GM20000 (cell line): ENCODE data around the gene GMCL1.

Experiments used
- DNase-seq: peaks from one replicate; pipeline ENCODE4 v3.0.0; 2012; ENCODE audit warnings: low spot score
- TF ChIP-seq, protein P1 (sequence below): IDR thresholded peaks from 2 replicates; pipeline ENCODE4 v1.5.1; 2012; ENCODE audit warnings: mild to moderate bottlenecking, control low read depth; ENCODE audit errors: extremely low read depth, missing control alignments

Gene GMCL1

DNA sequence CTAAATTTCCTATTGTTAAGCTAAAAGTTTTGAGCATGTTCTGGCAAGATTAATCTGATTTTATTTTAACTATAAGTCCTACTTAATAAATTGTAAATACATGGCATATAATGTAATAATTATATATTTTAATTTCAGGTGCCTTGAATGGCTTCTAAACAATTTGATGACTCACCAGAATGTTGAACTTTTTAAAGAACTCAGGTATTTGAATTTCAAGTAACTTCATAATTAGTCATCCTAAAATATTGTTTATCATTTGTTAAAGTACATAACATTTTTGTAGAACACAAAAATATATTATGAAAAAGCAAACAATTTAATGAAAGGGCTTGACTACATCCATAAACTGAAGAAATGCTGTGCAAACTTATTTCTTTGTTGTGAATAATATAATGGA, 14.5 kb downstream of the GMCL1 start:
- TF ChIP-seq, protein P1, sequence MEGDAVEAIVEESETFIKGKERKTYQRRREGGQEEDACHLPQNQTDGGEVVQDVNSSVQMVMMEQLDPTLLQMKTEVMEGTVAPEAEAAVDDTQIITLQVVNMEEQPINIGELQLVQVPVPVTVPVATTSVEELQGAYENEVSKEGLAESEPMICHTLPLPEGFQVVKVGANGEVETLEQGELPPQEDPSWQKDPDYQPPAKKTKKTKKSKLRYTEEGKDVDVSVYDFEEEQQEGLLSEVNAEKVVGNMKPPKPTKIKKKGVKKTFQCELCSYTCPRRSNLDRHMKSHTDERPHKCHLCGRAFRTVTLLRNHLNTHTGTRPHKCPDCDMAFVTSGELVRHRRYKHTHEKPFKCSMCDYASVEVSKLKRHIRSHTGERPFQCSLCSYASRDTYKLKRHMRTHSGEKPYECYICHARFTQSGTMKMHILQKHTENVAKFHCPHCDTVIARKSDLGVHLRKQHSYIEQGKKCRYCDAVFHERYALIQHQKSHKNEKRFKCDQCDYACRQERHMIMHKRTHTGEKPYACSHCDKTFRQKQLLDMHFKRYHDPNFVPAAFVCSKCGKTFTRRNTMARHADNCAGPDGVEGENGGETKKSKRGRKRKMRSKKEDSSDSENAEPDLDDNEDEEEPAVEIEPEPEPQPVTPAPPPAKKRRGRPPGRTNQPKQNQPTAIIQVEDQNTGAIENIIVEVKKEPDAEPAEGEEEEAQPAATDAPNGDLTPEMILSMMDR = no peak
- DNase-seq = no peak

GRCh38 chr2:69844560-69844959, 15.1 kb downstream of the GMCL1 start:
- no peak for DNase-seq
- TF ChIP-seq, protein P1 = no peak

DNA sequence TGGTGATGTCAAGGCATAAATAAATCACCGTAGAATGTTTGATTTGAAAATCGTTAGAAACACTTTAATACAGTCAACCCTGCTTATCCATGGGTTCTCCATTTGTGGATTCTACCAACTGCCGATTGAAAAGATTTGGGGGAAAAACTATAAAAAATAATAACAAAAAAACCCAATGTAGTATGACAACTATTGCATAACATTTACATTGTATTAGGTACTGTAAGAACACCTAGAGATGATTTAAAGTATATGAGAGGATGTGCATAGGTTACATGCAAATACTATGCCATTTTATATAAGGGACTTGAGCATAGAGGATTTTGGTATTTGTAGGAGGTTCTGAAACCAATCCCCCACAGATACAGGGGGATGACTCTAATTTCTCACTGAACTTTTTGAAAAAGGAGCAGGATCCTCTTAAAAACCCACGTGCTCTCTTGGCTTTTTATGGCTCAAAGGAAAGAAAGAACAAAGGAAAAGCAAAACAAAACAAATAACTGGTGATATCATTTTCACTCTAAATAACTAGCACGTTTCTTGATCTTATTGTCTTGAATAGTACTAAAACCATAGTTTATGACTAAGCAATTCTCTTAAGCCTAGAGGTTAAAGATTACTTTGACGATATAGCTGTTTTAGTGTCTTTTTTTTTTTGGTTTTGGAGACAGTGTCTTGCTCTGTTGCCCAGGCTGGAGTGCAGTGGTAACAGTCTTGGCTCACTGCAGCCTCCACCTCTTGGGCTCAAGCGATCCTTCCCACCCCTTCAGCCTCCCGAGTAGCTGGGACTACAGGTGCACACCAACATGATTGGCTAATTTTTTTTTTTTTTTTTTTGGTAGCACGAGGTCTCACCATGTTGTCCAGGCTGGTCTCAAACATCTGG, 17.0 kb downstream of the GMCL1 start:
- TF ChIP-seq, protein P1 = no peak
- no peak for DNase-seq

DNA sequence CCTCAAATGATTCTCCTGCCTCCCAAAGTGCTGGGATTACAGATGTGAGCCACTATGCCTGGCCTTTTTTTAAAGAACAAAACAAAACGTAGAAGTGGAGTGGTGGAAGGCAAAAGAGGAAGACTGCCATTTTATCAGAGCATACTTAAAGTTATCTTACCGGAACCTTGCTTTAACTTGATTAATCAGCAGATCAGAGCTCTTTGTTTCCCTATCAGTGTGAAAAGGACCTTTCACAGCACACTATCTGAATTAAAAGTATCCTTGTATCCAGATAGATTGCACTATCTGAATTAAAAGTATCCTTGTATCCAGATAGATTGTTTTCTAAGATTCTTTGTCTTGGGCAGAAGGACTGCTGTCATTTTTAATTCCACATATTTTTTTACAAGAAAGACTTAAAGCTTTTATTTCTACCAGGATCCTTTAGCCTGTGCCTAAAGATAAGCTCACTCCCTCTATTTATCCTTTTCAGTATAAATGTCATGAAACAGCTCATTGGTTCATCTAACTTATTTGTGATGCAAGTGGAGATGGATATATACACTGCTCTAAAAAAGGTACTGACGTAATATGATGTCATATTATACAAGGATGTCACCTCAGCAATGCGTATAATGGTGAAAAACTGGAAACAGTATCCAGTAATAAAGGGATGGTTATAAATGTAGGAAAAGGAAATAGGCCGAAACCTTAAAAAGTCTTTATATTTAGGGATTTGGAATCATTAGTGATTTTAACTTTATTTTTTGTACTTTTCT, 17.8 kb downstream of the GMCL1 start:
- DNase-seq = no peak
- TF ChIP-seq, protein P1 = no peak

DNA sequence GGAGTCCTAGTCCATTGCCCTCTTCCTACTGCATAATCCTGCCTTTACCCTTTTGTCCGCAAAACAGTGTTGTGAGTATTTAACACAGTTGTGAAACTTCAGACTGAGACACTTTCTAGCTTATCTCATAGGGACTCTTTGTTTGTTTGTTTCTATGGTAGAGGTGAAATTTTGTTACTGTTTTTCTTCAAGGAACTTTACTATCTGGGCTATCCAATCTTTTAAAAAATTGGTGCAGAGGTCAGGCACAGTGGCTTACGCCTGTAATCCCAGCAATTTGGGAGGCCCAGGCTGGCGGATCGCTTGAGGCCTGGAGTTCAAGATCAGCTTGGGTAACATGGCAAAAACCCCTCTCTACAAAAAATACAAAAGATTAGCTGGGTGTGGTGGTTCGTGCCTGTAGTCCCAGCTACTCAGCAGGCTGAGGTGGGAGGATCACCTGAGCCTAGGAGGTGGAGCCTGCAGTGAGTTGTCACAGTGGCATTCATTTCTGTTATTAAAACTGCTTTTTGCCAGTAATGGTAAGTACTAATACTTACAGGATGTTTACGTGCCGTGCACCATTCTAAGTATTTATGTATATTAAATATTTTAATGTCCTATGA, 18.8 kb downstream of the GMCL1 start:
- TF ChIP-seq, protein P1 = no peak
- DNase-seq = no peak

GRCh38 chr2:69858261-69858660, 28.8 kb downstream of the GMCL1 start:
- TF ChIP-seq, protein P1 = no peak
- DNase-seq = no peak

DNA sequence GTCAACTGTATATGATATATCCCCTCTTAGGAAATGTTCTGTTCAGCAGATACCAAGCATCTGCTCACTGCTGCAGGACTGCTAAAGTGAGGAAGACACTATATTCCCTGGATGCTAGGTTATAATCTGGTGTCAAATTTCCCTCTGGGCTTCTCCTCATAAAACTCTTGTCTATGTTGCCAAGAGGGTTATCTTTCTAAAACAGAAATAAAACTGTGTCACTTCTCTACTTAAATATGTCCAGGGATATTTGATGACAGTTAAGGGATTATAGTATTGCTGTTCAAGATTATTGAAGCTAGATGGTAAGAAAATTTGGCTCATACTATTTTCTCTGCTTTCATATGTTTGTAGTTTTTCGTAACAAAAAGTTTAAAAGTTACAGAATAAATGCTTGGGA, 33.8 kb downstream of the GMCL1 start:
- no peak for DNase-seq
- TF ChIP-seq, protein P1 = no peak
